HCT116 (cell line): ENCODE data around the gene ACAN.

Source experiments
- CBX3 ChIP-seq: IDR thresholded peaks from 2 replicates; pipeline ENCODE4 v1.6.1; 2012; ENCODE audit warnings: low read depth
- CTCF ChIP-seq, 3 experiments: fragments of 200-600 bp in 1 of 3; sonication (generic) in 1 of 3; IDR thresholded peaks in 2 of 3; conservative IDR thresholded peaks in 1 of 3; 2 replicates each; pipeline ENCODE4 v1.5.1; 2012 to 2017; ENCODE audit warnings: low read depth in 2 of 3, low read length in 2 of 3, antibody characterized with exemption in 1 of 3, borderline replicate concordance in 1 of 3, control low read depth in 1 of 3, mild to moderate bottlenecking in 1 of 3, mixed read lengths in 1 of 3, mixed run types in 1 of 3, moderate library complexity in 1 of 3; ENCODE audit not compliant: insufficient read depth in 1 of 3
- EGR1 ChIP-seq: IDR thresholded peaks from 2 replicates; pipeline ENCODE4 v1.6.1; 2012; ENCODE audit warnings: low read depth
- ELF1 ChIP-seq: IDR thresholded peaks from 2 replicates; pipeline ENCODE4 v1.6.1; 2012; ENCODE audit warnings: low read depth, borderline replicate concordance
- EZH2 ChIP-seq: fragments of 200-600 bp; sonication (generic); IDR thresholded peaks from 2 replicates; pipeline ENCODE4 v1.6.1; 2017; ENCODE audit warnings: antibody characterized with exemption, mixed run types
- FOSL1 ChIP-seq: IDR thresholded peaks from 2 replicates; pipeline ENCODE4 v1.6.1; 2012; ENCODE audit warnings: low read depth
- MAX ChIP-seq: IDR thresholded peaks from 2 replicates; pipeline ENCODE4 v1.6.1; 2012
- POLR2A ChIP-seq: IDR thresholded peaks from 2 replicates; pipeline ENCODE4 v1.7.0; 2011; ENCODE audit warnings: borderline replicate concordance; ENCODE audit not compliant: insufficient read depth, insufficient read length; ENCODE audit errors: extremely low read depth
- POLR2AphosphoS5 ChIP-seq: IDR thresholded peaks from 2 replicates; pipeline ENCODE4 v1.6.1; 2011; ENCODE audit warnings: mild to moderate bottlenecking, low read depth, low read length, moderate library complexity
- RAD21 ChIP-seq: IDR thresholded peaks from 2 replicates; pipeline ENCODE4 v1.6.1; 2012; ENCODE audit warnings: low read depth, mild to moderate bottlenecking
- REST ChIP-seq: IDR thresholded peaks from 2 replicates; pipeline ENCODE4 v1.6.1; 2012; ENCODE audit warnings: low read depth
- SIN3A ChIP-seq: IDR thresholded peaks from 2 replicates; pipeline ENCODE4 v1.6.1; 2012; ENCODE audit warnings: low read depth
- SP1 ChIP-seq: IDR thresholded peaks from 2 replicates; pipeline ENCODE4 v1.6.1; 2012; ENCODE audit warnings: low read depth
- YY1 ChIP-seq: IDR thresholded peaks from 2 replicates; pipeline ENCODE4 v1.6.1; 2011; ENCODE audit warnings: low read length, low read depth, moderate library complexity, mild to moderate bottlenecking; ENCODE audit not compliant: insufficient replicate concordance; ENCODE audit errors: extremely low read depth

DNA sequence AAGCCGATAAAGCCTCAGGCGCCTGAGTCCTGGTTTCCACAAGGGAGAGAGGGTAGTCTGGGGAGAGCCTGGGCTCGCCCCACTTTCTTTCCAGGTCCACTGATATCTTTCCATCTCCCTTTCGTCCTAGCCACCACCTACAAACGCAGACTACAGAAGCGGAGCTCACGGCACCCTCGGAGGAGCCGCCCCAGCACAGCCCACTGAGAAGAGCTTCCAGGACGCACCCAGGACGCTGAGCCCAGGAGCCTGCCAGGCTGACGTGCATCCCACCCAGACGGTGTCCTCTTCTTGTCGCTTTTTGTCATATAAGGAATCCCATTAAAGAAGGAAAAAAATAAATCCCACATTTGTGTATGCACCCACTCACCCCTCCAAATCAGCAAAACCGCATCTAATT is 71.0 kb downstream of the ACAN start:
- TF ChIP-seq CTCF (IDR thresholded peaks at IDR 0.05 in 2 of 3, conservative IDR thresholded peaks at IDR 0.05 in 1 of 3; ENCODE audit: borderline replicate concordance in 1 of 3, insufficient read depth in 1 of 3, low read depth in 2 of 3, low read length in 2 of 3) (no peak), POLR2A (no peak), CBX3 (no peak), FOSL1 (no peak), EZH2 (no peak), REST (no peak), POLR2AphosphoS5 (no peak), RAD21 (no peak), SIN3A (no peak), EGR1 (no peak), ELF1 (no peak), SP1 (no peak), MAX (no peak), YY1 (no peak)
